ENCODE data around the gene ARHGAP42. TPM values are rescaled to one million over a fixed set of nuclear protein-coding genes. Genes with fewer than 3 reads are reported as not detected.

The ARHGAP42 gene
- total and polyA plus RNA-seq, 8 donors, result 17.1 to 45.2 (median 36.2) TPM

DNA sequence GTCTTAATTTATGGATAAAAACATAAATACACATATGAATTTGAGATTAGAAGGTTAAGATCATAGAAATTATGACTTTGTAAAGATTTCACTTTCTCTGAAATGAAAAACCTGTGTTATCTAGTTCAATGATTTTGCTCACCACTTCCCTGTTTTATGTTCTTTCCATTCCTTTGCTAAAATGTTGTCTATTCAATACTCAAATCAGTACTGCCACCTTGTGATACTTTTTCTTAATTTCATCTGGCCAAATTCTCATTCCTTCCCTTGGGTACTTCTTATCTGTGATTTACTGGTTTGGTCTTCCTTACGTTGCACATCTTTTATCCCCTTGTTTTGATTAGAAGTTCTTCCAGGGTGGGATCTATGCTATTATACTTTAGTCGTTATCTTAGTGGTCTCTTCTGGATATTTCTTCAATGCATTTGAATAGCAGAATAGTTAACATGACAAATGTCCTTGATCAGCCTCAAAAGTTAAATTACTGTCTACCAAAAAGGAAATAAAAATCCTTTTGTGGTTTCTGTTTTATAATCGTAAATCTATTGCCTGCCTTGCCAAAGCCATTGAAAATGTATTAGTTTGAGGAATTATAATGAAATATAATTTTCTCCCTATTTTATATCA is 245.5 kb downstream of the ARHGAP42 start:
- Histone ChIP-seq H3K9me3 (no peaks in the 10 kb centered on the region), H3K27me3 (no peaks in the 10 kb centered on the region), H3K4me1 (no peaks in the 10 kb centered on the region), H3K4me3 (no peak overlapping the region), H3K27ac (no peak overlapping the region), H3K36me3 (no peaks in the 10 kb centered on the region)
- TF ChIP-seq, protein P1, sequence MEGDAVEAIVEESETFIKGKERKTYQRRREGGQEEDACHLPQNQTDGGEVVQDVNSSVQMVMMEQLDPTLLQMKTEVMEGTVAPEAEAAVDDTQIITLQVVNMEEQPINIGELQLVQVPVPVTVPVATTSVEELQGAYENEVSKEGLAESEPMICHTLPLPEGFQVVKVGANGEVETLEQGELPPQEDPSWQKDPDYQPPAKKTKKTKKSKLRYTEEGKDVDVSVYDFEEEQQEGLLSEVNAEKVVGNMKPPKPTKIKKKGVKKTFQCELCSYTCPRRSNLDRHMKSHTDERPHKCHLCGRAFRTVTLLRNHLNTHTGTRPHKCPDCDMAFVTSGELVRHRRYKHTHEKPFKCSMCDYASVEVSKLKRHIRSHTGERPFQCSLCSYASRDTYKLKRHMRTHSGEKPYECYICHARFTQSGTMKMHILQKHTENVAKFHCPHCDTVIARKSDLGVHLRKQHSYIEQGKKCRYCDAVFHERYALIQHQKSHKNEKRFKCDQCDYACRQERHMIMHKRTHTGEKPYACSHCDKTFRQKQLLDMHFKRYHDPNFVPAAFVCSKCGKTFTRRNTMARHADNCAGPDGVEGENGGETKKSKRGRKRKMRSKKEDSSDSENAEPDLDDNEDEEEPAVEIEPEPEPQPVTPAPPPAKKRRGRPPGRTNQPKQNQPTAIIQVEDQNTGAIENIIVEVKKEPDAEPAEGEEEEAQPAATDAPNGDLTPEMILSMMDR (IDR thresholded peaks at IDR 0.05), result peak in 1 of 2 donors; percentile 21
- intact Hi-C loops (cut with DNase I), result loop anchor here in 1 of 2 donors (5.0 to 10.0 kb wide), 2 partner anchors 250 to 358 kb away; no protein-coding TSS in a partner anchor
- DNase-seq (peak in 1 of 4 donors; percentile 19), ATAC-seq (peak; percentile 37)

GRCh38 chr11:100936781-100937180 is 249.7 kb downstream of the ARHGAP42 start:
- intact Hi-C loops (cut with DNase I), result loop anchor here in 1 of 2 donors (10.0 kb wide), 1 partner anchor 362 kb away; no protein-coding TSS in a partner anchor
- H3K36me3 ChIP-seq, result no peaks in the 10 kb centered on the region
- H3K27ac ChIP-seq, result no peak overlapping the region
- H3K27me3 ChIP-seq, result no peaks in the 10 kb centered on the region
- TF ChIP-seq, protein P1 (IDR thresholded peaks at IDR 0.05), result no peak
- no peaks in the 10 kb centered on the region for H3K9me3 ChIP-seq
- DNase-seq (no peak), ATAC-seq (no peak)
- no peaks in the 10 kb centered on the region for H3K4me1 ChIP-seq
- no peak overlapping the region for H3K4me3 ChIP-seq

DNA sequence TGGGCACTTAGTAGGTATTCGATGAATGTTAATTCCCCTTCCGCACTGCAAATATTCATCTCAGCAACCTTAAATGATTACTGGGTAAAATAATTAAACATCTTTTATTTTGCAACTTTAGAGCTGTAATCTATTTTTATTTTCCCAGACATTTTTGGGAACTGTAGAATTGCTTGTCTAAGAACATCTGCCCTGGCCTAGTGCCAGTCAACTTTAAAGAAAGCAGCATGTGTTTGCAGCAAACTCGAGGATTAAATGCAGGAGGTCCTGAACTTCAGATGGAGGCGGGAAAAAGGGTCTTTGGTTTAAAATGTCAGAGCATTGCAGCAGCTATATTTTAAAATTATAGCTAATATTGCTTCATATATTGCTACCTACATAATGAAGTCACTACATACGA is 252.5 kb downstream of the ARHGAP42 start:
- DNase-seq (peak in 1 of 4 donors; percentile 54), ATAC-seq (no peak)
- no peak overlapping the region for H3K27ac ChIP-seq
- H3K27me3 ChIP-seq, result no peaks in the 10 kb centered on the region
- no peaks in the 10 kb centered on the region for H3K4me1 ChIP-seq
- H3K4me3 ChIP-seq, result no peak overlapping the region
- H3K36me3 ChIP-seq, result no peaks in the 10 kb centered on the region
- TF ChIP-seq, protein P1 (IDR thresholded peaks at IDR 0.05), result no peak
- intact Hi-C loops (cut with DNase I), result loop anchor here in 1 of 2 donors (10.0 kb wide), 1 partner anchor 365 kb away; no protein-coding TSS in a partner anchor
- no peaks in the 10 kb centered on the region for H3K9me3 ChIP-seq

DNA sequence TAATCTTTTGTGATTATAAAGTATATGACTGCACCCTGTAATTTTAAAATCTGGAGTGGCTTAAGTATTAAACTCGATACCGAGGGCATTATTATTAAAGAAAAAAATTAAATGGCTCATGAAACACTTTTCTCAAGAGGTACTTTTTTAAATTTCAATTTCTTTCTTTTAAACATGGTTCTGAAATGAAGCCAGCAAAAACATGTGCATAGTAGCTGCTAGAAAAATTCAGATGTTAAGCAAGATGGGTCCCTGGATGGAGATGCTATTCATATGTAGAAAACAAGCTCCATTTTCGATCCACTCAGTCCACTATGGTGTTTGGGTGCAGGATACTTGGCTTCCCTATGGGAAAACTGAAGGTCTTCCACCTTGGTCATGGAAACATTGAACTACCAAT is 253.0 kb downstream of the ARHGAP42 start:
- Histone ChIP-seq H3K27me3 (no peaks in the 10 kb centered on the region), H3K36me3 (no peaks in the 10 kb centered on the region), H3K27ac (no peak overlapping the region), H3K4me1 (no peaks in the 10 kb centered on the region), H3K9me3 (no peaks in the 10 kb centered on the region), H3K4me3 (no peak overlapping the region)
- ATAC-seq (no peak), DNase-seq (no peak)
- intact Hi-C loops (cut with DNase I), result no loop called here
- TF ChIP-seq, protein P1 (IDR thresholded peaks at IDR 0.05), result no peak

GRCh38 chr11:100941033-100941432 is 253.9 kb downstream of the ARHGAP42 start:
- Histone ChIP-seq H3K4me3 (no peak overlapping the region), H3K9me3 (no peaks in the 10 kb centered on the region), H3K27me3 (no peaks in the 10 kb centered on the region), H3K36me3 (no peaks in the 10 kb centered on the region), H3K4me1 (no peaks in the 10 kb centered on the region), H3K27ac (no peak overlapping the region)
- intact Hi-C loops (cut with DNase I), result no loop called here
- DNase-seq (no peak), ATAC-seq (no peak)
- TF ChIP-seq, protein P1 (IDR thresholded peaks at IDR 0.05), result no peak

Data from left lung (tissue), 10 donors.